ENCODE data around the gene MOB1A. TPM values are rescaled to one million over a fixed set of nuclear protein-coding genes. Genes with fewer than 3 reads are reported as not detected.
"Not testable (repeated sequence)": the region's sequence is repeated elsewhere in the genome, so short reads cannot be mapped to it uniquely, and the experiment has no call there.

MOB1A gene
- total RNA-seq, 1 donor from 2014 or later = 48.0 TPM

DNA sequence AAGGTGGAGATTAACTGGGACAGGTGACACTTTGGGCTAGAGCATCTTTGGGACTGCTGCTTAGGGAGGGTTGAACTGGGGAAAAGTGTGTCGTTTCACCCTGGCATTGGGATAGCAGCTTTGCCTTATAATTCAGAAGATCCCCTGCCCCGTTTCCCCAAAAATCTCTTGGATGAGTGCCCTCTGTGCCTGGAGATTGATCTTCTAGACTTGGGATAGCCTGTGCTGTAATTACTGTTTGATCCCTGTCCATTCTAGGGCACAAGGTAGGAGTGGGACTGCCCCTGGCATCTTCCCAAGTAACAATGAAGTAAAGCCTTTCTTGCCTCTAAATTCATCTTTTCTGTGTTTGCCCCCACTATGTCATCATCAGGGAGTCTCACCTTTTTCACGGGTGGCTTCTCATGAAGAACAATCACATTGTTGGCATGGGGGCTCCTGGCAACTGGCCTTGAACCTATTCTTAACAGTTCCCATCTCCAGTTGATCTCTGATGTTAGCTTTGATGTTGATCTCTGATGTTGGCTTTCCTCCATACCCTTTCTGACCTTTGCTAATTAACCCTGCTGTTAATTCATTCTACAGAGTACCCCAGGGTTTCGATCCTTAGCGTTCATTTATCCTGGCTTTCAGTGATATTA lies 41.3 kb upstream of the MOB1A start:
- Histone ChIP-seq H3K9ac (ENCODE audit: low read depth in 1 of 3, low read length in 3 of 3) (no peak overlapping the region), H3K36me3 (ENCODE audit: control insufficient read depth in 3 of 3, insufficient read depth in 3 of 3, low read length in 3 of 3) (peaks cover 3 to 18% (median 7%) of the 10 kb centered on the region in 3 donors), H3K4me3 (ENCODE audit: low read length in 3 of 3) (no peak overlapping the region), H3K27me3 (ENCODE audit: control insufficient read depth in 3 of 3, insufficient read depth in 3 of 3, low read length in 3 of 3) (no peaks in the 10 kb centered on the region), H3K9me3 (ENCODE audit: control insufficient read depth in 3 of 3, low read length in 3 of 3) (no peaks in the 10 kb centered on the region), H3K27ac (ENCODE audit: low read depth, low read length) (no peak overlapping the region), H3K4me1 (ENCODE audit: control insufficient read depth in 3 of 3, insufficient read depth in 3 of 3, low read length in 3 of 3) (peaks cover 0 to 11% (median 0%) of the 10 kb centered on the region in 3 donors)

DNA sequence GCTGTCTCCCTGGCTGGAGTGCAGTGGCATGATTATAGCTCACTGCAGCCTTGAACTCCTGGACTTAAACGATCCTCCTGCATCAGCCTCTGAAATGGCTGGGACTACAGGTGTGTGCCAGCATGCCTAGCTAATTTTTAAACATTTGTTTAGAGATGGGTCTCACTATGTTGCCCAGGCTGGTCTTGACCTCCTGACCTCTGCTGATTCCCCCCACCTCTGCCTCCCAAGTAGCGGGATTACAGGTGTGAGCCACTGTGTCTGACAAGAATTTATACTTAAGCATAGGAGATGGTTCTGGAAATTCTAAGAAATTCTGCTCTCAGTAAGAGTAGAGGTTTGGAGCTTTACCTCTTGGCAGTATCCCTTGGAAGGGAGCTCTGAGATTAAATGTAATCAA lies 38.0 kb upstream of the MOB1A start:
- H3K9me3 ChIP-seq (ENCODE audit: control insufficient read depth in 3 of 3, low read length in 3 of 3) = no peaks in the 10 kb centered on the region
- no peaks in the 10 kb centered on the region for H3K27me3 ChIP-seq (ENCODE audit: control insufficient read depth in 3 of 3, insufficient read depth in 3 of 3, low read length in 3 of 3)
- peaks cover 3 to 32% (median 19%) of the 10 kb centered on the region in 3 donors for H3K36me3 ChIP-seq (ENCODE audit: control insufficient read depth in 3 of 3, insufficient read depth in 3 of 3, low read length in 3 of 3)
- no peak overlapping the region for H3K9ac ChIP-seq (ENCODE audit: low read depth in 1 of 3, low read length in 3 of 3)
- H3K27ac ChIP-seq (ENCODE audit: low read depth, low read length) = no peak overlapping the region
- peaks cover 0 to 1% (median 0%) of the 10 kb centered on the region in 3 donors for H3K4me1 ChIP-seq (ENCODE audit: control insufficient read depth in 3 of 3, insufficient read depth in 3 of 3, low read length in 3 of 3)
- H3K4me3 ChIP-seq (ENCODE audit: low read length in 3 of 3) = no peak overlapping the region

DNA sequence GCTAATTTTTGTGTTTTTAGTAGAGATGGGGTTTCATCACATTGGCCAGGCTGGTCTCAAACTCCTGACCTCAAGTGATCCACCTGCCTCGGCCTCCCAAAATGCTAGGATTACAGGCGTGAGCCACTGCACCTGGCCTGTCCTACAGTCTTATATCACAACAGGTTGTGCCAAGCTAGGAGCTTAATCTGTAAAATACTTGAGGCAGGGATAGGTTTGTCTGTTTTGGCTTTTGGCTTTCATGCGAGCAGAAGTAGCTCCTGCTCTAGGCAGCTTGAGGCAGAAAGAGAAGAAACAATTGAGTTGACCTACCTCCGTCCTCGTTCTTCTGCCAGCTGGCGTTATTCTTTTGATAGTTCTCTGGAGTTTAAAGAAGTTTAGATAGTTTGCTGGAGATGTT lies 37.1 kb upstream of the MOB1A start:
- H3K4me3 ChIP-seq (ENCODE audit: low read length in 3 of 3); H3K27ac ChIP-seq (ENCODE audit: low read depth, low read length); H3K27me3 ChIP-seq (ENCODE audit: control insufficient read depth in 3 of 3, insufficient read depth in 3 of 3, low read length in 3 of 3); H3K4me1 ChIP-seq (ENCODE audit: control insufficient read depth in 3 of 3, insufficient read depth in 3 of 3, low read length in 3 of 3); H3K9ac ChIP-seq (ENCODE audit: low read depth in 1 of 3, low read length in 3 of 3); H3K9me3 ChIP-seq (ENCODE audit: control insufficient read depth in 3 of 3, low read length in 3 of 3): not testable (repeated sequence)
- H3K36me3 ChIP-seq (ENCODE audit: control insufficient read depth in 3 of 3, insufficient read depth in 3 of 3, low read length in 3 of 3) = peaks cover 6 to 34% (median 26%) of the 10 kb centered on the region in 3 donors

DNA sequence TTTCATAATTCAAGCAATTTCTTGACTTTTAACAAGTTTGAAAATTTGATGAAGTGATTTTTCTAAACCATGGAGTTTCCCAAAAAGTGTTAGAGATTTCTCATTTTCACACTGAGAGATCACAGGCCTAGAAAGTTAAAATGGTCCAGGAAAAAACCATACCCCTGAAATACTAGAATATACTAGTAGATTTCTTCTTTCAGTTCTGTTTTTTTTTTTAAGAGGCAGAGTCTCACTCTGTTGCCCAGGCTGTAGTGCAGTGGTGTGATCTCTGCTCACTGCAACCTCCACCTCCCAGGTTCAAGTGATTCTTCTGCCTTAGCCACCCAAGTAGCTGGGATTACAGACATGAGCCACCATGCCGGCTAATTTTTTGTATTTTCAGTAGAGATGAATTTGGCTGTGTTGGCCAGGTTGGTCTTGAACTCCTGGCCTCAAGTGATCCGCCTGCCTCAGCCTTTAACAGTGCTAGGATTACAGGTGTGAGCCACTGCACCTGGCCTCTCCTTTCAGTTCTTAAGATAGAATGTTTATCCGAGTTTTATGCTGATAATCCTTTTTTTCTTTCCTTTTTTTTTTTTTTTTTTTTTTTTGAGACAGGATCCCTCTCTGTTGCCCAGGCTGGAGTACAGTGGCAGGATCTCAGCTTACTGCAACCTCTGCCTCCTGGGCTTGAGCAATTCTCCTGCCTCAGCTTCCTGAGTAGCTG lies 34.2 kb upstream of the MOB1A start:
- H3K9me3 ChIP-seq (ENCODE audit: control insufficient read depth in 3 of 3, low read length in 3 of 3) = no peaks in the 10 kb centered on the region
- no peak overlapping the region for H3K27ac ChIP-seq (ENCODE audit: low read depth, low read length)
- no peaks in the 10 kb centered on the region for H3K27me3 ChIP-seq (ENCODE audit: control insufficient read depth in 3 of 3, insufficient read depth in 3 of 3, low read length in 3 of 3)
- peaks cover 5 to 41% (median 36%) of the 10 kb centered on the region in 3 donors for H3K36me3 ChIP-seq (ENCODE audit: control insufficient read depth in 3 of 3, insufficient read depth in 3 of 3, low read length in 3 of 3)
- H3K4me3 ChIP-seq (ENCODE audit: low read length in 3 of 3) = no peak overlapping the region
- H3K4me1 ChIP-seq (ENCODE audit: control insufficient read depth in 3 of 3, insufficient read depth in 3 of 3, low read length in 3 of 3) = no peaks in the 10 kb centered on the region
- H3K9ac ChIP-seq (ENCODE audit: low read depth in 1 of 3, low read length in 3 of 3) = no peak overlapping the region

DNA sequence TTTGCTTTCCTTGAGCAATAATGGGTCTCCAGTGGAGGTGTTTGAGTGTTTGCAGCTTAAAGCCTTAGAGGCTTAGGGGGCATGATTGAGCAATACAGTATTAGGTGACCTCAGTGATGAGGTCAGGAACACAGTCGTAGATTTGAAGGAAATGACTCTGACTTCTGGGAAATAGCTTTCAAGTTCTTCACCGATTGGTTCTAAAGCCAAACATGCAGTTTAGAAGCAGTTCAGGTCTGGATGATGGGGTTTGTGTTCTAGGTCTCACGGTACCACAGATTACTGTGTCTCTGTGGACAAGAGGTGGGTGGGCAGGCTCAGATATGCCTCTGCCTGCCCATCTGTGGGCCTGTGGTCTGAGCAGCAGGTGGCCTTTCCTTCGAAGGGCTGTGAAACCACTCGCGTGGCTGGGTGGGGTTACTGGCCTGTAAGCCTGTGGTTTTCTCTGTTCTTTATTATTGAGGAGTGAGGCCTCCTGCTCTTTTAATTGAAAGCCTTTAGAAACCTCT lies 27.6 kb upstream of the MOB1A start:
- H3K36me3 ChIP-seq (ENCODE audit: control insufficient read depth in 3 of 3, insufficient read depth in 3 of 3, low read length in 3 of 3) = peaks cover 5 to 20% (median 16%) of the 10 kb centered on the region in 3 donors
- no peaks in the 10 kb centered on the region for H3K9me3 ChIP-seq (ENCODE audit: control insufficient read depth in 3 of 3, low read length in 3 of 3)
- no peaks in the 10 kb centered on the region for H3K27me3 ChIP-seq (ENCODE audit: control insufficient read depth in 3 of 3, insufficient read depth in 3 of 3, low read length in 3 of 3)
- H3K27ac ChIP-seq (ENCODE audit: low read depth, low read length) = peak overlapping the region; percentile 76
- H3K9ac ChIP-seq (ENCODE audit: low read depth in 1 of 3, low read length in 3 of 3) = peak overlapping the region in 2 of 3 donors; percentile 16 to 28
- peaks cover 19 to 25% (median 25%) of the 10 kb centered on the region in 3 donors for H3K4me1 ChIP-seq (ENCODE audit: control insufficient read depth in 3 of 3, insufficient read depth in 3 of 3, low read length in 3 of 3)
- H3K4me3 ChIP-seq (ENCODE audit: low read length in 3 of 3) = peak overlapping the region in 1 of 3 donors; percentile 7

DNA sequence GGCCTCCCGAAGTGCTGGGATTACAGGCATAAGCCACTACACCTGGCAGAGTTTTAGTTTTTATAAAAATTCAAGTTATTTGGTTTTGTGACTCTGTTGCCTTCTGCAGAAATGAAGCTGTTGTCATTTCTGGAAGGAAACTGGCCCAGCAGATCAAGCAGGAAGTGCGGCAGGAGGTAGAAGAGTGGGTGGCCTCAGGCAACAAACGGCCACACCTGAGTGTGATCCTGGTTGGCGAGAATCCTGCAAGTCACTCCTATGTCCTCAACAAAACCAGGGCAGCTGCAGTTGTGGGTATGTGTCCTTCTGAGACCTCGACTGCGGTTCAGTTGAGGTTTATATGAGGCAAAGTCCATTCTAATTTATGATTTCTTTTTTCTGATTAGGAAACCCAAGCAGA lies 26.9 kb upstream of the MOB1A start:
- no peaks in the 10 kb centered on the region for H3K9me3 ChIP-seq (ENCODE audit: control insufficient read depth in 3 of 3, low read length in 3 of 3)
- peak overlapping the region; percentile 76 for H3K27ac ChIP-seq (ENCODE audit: low read depth, low read length)
- no peak overlapping the region for H3K4me3 ChIP-seq (ENCODE audit: low read length in 3 of 3)
- peaks cover 2 to 14% (median 12%) of the 10 kb centered on the region in 3 donors for H3K36me3 ChIP-seq (ENCODE audit: control insufficient read depth in 3 of 3, insufficient read depth in 3 of 3, low read length in 3 of 3)
- H3K9ac ChIP-seq (ENCODE audit: low read depth in 1 of 3, low read length in 3 of 3) = peak overlapping the region in 1 of 3 donors; percentile 10
- peaks cover 24 to 31% (median 30%) of the 10 kb centered on the region in 3 donors for H3K4me1 ChIP-seq (ENCODE audit: control insufficient read depth in 3 of 3, insufficient read depth in 3 of 3, low read length in 3 of 3)
- no peaks in the 10 kb centered on the region for H3K27me3 ChIP-seq (ENCODE audit: control insufficient read depth in 3 of 3, insufficient read depth in 3 of 3, low read length in 3 of 3)

DNA sequence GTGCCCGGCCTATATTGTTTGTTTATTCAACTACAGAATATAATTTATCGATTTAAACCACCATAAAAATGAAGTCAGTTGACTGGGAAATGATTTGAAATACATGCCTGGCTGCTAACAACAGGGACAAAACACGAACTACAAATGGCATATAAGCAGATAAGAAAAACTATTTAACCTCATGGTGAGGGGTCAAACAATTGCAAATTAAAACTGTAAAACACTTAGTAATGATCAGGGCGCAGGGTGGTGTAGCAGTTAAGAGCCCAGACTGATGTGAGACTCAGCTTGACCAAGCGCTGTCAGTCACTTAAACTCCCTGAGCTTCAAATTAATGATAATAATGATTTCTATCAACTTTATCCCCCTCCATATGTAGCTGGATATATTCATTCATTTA lies 26.4 kb upstream of the MOB1A start:
- Histone ChIP-seq H3K36me3 (ENCODE audit: control insufficient read depth in 3 of 3, insufficient read depth in 3 of 3, low read length in 3 of 3) (peaks cover 2 to 14% (median 10%) of the 10 kb centered on the region in 3 donors), H3K27me3 (ENCODE audit: control insufficient read depth in 3 of 3, insufficient read depth in 3 of 3, low read length in 3 of 3) (no peaks in the 10 kb centered on the region), H3K27ac (ENCODE audit: low read depth, low read length) (peak overlapping the region; percentile 76), H3K4me3 (ENCODE audit: low read length in 3 of 3) (no peak overlapping the region), H3K4me1 (ENCODE audit: control insufficient read depth in 3 of 3, insufficient read depth in 3 of 3, low read length in 3 of 3) (peaks cover 24 to 34% (median 31%) of the 10 kb centered on the region in 3 donors), H3K9me3 (ENCODE audit: control insufficient read depth in 3 of 3, low read length in 3 of 3) (no peaks in the 10 kb centered on the region), H3K9ac (ENCODE audit: low read depth in 1 of 3, low read length in 3 of 3) (peak overlapping the region in 1 of 3 donors; percentile 10)

DNA sequence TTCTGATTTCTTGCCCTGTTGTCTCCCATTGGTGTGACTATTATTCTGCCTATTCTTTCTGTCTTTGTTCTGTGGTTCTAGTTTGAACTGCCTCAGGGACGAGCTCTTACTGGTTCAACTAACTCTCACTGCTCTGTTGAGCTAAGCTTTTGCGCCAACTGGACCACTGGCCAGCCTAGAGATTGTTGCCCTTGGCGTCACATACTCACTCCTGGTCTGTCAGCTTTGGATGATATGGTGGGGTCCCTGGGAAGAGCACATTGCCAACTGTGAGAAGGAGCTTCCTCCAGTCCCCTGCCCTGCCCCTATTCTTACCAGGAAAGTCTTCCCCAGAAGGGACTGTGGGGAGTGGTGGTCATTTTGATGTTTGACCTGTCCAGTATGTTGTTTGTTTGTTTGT lies 25.8 kb upstream of the MOB1A start:
- Histone ChIP-seq H3K27ac (ENCODE audit: low read depth, low read length) (peak overlapping the region; percentile 41), H3K4me1 (ENCODE audit: control insufficient read depth in 3 of 3, insufficient read depth in 3 of 3, low read length in 3 of 3) (peaks cover 30 to 39% (median 38%) of the 10 kb centered on the region in 3 donors), H3K36me3 (ENCODE audit: control insufficient read depth in 3 of 3, insufficient read depth in 3 of 3, low read length in 3 of 3) (peaks cover 2 to 10% (median 8%) of the 10 kb centered on the region in 3 donors)

DNA sequence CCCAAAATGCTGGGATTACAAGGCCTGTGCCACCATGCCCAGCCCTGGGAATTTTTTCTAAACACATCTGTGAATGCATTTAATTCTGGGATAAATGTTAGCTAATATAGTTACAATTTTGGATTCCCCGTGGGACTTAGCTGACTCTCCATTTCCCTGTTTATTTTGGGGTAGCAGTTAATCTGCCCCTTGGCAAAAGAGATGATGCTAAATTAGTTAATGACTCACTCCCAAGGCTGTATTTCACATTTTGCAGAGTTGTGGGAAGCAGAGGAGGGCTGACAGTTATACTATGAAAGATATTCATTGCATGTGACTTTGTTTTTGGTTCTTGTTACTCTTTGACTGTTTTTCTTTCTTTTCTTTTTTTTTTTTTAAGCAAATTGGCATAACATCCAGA lies 22.9 kb upstream of the MOB1A start:
- Histone ChIP-seq H3K36me3 (ENCODE audit: control insufficient read depth in 3 of 3, insufficient read depth in 3 of 3, low read length in 3 of 3) (no peaks in the 10 kb centered on the region), H3K27me3 (ENCODE audit: control insufficient read depth in 3 of 3, insufficient read depth in 3 of 3, low read length in 3 of 3) (no peaks in the 10 kb centered on the region), H3K9ac (ENCODE audit: low read depth in 1 of 3, low read length in 3 of 3) (peak overlapping the region; percentile 15 to 60 (median 59)), H3K27ac (ENCODE audit: low read depth, low read length) (peak overlapping the region; percentile 82), H3K9me3 (ENCODE audit: control insufficient read depth in 3 of 3, low read length in 3 of 3) (no peaks in the 10 kb centered on the region), H3K4me1 (ENCODE audit: control insufficient read depth in 3 of 3, insufficient read depth in 3 of 3, low read length in 3 of 3) (peaks cover 40 to 45% (median 43%) of the 10 kb centered on the region in 3 donors), H3K4me3 (ENCODE audit: low read length in 3 of 3) (peak overlapping the region in 1 of 3 donors; percentile 24)

More for the DNA sequence above, 25.8 kb upstream of the MOB1A start:
- Histone ChIP-seq H3K27me3 (ENCODE audit: control insufficient read depth in 3 of 3, insufficient read depth in 3 of 3, low read length in 3 of 3) (no peaks in the 10 kb centered on the region), H3K4me3 (ENCODE audit: low read length in 3 of 3) (no peak overlapping the region), H3K9me3 (ENCODE audit: control insufficient read depth in 3 of 3, low read length in 3 of 3) (no peaks in the 10 kb centered on the region), H3K9ac (ENCODE audit: low read depth in 1 of 3, low read length in 3 of 3) (no peak overlapping the region)

DNA sequence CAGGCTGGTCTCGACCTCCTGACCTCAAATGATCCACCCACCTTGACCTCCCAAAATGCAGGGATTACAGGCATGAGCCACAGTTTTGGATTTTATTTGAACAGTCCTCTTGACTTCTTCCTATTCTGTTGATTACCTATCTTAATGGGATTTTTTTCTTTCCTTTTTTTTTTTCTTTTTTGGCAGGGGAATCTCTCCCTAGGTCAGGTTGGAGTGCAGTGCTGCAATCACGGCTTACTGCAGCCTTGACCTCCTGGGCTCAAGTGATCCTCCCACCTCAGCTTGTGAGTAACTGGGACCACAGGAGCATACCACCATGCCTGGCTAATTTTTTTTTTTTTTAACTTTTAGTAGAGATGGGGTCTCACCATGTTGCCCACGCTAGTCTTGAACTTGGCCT lies 22.5 kb upstream of the MOB1A start:
- H3K9ac ChIP-seq (ENCODE audit: low read depth in 1 of 3, low read length in 3 of 3) = peak overlapping the region; percentile 15 to 60 (median 59)
- no peaks in the 10 kb centered on the region for H3K9me3 ChIP-seq (ENCODE audit: control insufficient read depth in 3 of 3, low read length in 3 of 3)
- no peaks in the 10 kb centered on the region for H3K27me3 ChIP-seq (ENCODE audit: control insufficient read depth in 3 of 3, insufficient read depth in 3 of 3, low read length in 3 of 3)
- H3K4me3 ChIP-seq (ENCODE audit: low read length in 3 of 3) = peak overlapping the region in 1 of 3 donors; percentile 24
- peaks cover 36 to 41% (median 39%) of the 10 kb centered on the region in 3 donors for H3K4me1 ChIP-seq (ENCODE audit: control insufficient read depth in 3 of 3, insufficient read depth in 3 of 3, low read length in 3 of 3)
- peak overlapping the region; percentile 82 for H3K27ac ChIP-seq (ENCODE audit: low read depth, low read length)
- no peaks in the 10 kb centered on the region for H3K36me3 ChIP-seq (ENCODE audit: control insufficient read depth in 3 of 3, insufficient read depth in 3 of 3, low read length in 3 of 3)

Measured in skeletal muscle tissue (tissue), 4 donors.